Cortex of kidney (tissue), 1 donor: ENCODE measurements around the gene GRID2.

Source experiments
- DNase-seq: peaks from one replicate; lab custom pipeline; 2025; lab: John Stamatoyannopoulos, UW

GRID2 gene

DNA sequence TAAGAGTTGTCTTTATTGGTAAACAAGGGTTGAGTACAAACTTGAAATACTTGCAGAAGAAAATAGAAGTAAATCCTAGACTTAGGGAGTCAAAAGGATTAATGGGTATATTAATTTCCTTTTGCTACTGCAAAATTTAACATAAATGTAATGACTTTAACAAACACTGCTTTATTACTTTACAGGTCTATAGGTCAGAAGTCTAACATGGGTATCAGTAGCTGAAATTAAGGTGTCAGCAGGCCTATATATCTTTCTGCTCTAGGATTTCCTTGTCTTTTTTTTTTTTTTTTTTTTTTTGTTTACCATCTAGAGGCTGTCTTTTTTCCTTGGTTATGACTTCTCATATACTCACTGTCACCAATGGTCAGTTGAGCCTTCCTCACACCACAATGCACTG lies 220.4 kb downstream of the GRID2 start:
- DNase-seq, result no peak

DNA sequence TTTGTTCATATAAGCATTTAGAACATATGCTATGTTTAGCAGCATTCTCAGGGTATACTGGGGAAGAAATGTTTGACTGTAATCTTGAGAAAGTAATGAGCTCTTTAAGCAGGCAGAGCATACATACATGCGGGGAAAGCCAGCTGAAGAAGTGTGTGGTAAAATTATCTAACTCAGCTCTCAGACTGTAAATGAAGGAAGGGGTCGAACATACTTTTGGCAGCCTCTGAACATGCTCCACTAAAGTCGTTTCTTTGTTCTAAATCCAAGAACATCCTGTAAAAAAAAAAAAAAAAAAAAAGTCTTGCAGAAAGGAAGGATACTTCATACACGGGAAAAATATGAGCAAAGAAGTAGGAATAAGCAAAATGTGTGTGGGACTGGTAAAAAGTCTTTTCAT lies 224.8 kb downstream of the GRID2 start:
- no peak for DNase-seq

DNA sequence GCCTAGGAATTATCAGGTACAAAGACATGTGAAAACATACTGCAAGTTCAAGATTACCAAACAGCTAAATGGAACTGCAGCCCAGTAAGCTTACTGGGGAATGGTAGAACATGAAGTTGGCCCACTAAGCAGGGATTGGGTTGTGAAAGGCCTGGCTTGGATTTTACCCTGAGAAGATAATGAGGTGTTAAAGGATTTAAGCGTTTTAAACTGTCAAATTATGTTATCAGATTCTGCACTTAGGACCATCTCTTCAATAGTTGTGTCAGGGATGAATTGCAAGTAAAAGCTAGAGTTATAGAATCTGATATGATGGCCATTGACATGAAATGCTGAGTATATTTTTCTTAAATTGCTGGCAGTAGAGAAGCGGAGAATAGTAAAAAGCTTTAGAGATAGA lies 225.7 kb downstream of the GRID2 start:
- DNase-seq, result no peak

DNA sequence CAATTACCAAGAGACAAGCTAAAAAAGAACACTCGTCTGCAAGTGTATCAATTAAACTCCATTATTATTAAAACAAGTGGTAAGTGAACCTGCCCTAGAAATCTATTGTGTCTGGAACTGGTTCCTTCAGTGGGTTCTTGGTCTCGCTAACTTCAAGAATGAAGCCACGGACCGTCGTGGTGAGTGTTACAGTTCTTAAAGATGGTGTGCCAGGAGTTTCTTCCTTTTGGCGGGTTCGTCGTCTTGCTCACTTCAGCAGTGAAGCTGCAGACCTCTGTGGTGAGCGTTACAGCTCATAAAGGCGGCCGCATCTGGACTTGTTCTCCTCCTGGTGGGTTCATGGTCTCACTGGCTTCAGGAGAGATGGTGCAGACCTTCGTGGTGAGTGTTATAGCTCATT lies 231.8 kb downstream of the GRID2 start:
- no peak for DNase-seq

DNA sequence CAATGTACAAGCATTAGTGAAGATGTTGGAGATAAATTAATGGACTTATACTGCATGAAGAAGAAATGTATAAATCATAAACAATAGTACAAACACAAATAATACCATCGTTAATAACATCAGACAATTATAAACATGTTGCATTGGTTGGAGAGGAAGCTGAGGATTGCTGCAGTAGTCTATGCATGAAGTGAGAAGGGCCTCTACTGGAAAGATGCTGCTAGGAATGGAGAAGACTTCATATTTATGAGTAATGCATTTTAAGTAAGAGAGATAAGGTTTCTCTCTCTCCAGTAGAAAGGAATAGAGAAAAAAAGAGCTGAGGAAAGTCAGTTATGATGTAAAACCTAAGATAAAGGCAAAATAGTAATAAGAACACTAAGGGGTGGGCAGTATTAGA lies 247.8 kb downstream of the GRID2 start:
- no peak for DNase-seq

DNA sequence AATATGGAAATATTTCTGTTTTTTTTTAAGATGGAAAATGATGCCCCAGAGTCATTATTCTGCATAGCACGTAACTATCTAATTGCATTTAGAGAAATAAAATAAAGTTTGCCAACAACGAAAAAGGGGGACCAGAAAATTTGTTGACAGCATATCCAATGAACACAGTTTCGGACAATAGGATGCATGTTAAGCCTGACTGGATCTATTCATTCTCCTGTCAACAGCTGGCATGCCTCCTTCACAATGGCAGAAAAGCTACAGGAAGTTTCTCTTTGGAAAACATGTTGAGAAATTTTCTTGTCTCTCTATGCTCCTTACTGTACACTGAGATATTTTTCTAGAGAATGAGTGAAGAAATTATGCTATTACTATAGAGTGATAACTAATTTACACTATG lies 262.5 kb downstream of the GRID2 start:
- DNase-seq, result no peak

DNA sequence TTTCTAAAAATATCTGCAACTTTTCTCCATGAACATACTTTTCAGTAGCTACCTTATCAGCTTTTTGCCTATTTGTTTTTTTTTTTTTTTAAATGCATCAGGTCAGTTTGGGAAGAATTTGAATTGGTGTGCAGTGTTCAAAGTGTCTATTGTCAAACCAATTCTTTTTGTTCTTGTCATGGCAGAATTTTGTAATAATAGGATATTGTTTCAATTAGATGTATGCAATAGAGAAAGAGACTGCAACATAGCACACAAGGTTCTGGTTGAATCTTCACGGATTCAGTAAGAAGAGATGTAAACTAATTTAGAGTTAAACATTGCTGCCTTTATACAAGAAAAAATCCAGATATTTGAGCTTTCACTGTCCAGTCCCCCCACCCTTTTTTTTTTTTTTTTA lies 277.1 kb downstream of the GRID2 start:
- DNase-seq, result no peak

DNA sequence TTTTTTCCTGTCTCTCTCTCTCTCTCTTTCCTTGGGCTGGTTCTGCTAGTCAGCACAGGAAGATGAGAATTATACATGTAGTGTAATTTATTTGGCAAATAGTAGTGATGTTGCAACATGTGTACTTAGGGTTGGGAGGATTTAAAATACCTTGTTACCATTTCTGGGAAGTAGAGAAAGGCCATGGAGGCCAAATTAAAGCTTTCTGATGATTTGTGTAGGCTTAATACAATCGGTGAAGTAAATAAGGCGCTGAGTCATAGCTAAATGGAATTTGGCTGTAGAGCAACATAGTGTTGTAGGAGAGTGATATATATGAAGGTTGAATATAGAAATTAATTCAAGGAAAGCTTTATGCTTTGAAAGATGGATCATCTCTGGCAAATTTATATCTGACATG lies 295.3 kb downstream of the GRID2 start:
- no peak for DNase-seq

DNA sequence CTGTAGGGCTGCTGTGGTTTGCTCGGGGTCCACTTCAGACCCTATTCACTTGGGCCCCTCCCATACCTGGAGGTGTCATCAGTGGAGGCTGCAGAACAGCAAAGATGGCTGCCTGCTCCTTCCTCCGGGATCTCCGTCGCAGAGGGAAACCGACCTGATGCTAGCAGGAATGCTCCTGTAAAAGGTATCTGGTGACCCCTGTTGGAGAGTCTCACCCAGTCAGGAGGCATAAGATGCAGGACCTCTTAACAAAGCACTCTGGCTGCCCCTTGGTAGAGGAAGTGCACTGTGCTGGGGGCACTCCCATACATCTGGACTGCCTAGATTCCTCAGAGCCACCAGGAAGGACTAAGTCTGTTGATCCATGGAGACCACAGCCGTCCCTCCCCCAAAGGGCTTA lies 296.9 kb downstream of the GRID2 start:
- DNase-seq, result no peak

DNA sequence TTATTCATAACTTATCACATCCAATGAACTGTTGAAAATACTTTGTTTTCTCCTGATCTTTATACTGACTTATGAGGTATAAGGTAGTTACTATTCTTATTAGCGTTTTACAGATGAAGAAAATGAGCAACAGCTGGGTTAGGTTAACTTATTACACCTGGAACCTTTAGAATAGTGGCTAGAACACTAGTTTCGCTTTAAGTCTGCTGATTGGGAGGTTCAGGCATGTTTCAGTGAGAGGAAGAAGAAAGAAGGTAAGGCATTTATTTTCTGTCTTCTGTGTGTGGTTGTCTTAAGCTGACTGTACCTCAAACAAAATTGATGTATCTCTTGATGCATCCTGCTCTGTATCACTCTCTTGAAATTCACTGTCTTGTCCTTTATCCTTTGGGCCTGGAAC lies 302.5 kb downstream of the GRID2 start:
- no peak for DNase-seq

DNA sequence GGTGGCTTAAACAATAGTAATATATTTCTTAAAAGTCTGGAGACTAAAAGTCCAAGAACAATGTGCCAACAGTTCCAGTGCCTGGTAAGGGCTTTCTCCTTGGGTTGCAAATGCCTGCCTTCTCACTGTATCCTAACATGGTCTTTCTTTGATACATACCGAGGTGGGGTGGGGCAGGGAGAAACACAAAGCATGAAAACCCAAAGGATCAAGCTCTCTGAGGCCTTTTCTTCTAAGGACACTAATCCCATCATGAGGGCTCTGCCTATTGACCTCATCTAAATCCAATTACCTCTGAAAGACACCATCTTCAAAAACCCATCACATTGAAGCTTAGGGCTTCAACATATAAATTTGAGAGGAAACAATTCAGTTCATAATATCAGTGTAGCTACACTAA lies 311.3 kb downstream of the GRID2 start:
- DNase-seq, result no peak

DNA sequence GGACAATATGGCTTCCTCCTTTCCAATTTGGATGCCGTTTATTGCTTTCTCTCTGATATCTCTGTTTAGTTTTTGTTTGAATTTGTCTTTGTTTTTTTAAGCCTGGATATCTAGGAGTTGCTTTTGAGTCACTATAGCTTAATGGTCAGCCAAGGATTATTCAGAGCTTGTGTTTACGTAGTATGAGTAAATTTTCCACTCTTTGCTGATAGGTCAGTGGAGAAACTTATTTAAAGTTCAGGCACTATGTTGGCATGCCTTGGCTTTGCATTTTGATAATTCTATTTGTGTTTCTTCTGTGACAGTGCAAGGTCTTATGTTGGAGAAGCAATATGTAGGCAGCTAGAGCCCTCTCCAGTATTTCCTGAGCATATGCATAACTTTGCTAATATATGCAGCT lies 315.2 kb downstream of the GRID2 start:
- DNase-seq, result no peak

DNA sequence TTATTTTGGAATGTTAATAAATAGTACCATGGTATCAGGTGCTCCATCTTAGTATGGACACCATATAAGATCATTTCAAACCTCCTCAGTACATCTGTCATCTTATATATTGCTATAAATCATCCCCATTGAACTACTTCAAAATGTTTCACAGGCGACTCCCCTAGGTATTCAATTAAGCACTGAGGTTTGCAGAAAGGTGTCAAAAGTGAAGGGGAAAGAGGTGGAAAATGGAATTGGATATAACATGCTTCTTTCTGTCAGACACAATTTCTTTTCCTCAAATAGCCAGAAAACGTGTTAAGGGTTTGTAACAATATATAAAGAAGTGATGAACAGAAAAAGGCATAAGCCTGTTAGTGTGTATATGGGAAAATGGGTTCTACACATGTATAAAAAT lies 325.5 kb downstream of the GRID2 start:
- no peak for DNase-seq

DNA sequence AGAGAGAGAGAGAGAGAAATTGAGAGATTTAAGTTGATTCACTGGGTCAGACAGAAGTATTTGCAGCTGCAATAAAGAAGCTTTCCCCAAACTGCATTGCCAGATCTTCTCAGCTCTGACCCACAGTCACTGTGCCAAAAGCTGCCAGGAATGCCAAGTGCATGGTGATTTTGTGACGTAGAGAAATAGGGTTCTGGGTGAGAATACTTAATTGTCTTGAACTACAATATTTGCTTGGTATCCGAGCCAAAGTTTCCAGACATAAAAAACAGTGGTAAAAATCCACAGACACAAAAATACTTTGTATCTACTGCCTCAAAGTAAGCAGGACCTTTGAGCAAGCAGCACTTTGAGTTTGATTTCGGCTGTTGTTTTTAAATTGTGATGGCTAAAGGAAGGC lies 331.1 kb downstream of the GRID2 start:
- DNase-seq, result no peak

DNA sequence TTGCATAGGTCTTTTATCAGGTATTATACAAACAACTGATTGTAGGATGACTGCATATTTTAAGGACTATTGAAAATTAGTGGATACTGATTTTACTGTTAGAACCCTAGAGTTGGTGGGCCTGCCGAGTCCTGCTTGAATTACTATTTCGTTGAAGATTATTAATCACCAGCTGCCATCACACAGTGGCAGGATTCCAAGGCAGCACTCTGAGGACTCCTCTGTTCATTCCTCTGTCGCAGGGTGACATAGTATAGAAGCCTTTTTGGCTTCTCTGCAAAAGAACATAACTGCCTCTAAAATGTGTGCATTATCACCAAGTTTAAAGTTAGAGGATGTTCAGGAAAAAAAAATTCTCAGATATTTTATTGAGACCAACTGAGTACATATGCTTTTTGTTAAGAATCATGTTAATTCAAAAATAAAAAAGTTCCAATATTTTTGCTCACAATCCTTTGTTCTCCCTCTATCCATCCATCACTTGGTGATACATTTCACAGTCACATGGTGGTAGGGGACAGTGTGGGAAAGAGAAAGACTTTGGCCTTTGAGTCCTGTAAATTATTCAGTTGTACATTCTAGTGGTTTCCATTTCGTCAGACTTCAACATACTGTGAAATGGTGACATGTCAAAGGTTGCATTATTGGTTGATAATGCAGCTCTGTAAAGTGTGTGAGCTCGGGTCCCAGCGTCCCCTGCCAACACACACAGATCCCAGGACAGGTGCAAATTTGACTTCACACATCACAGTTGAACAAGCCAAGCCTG lies 332.5 kb downstream of the GRID2 start:
- no peak for DNase-seq

DNA sequence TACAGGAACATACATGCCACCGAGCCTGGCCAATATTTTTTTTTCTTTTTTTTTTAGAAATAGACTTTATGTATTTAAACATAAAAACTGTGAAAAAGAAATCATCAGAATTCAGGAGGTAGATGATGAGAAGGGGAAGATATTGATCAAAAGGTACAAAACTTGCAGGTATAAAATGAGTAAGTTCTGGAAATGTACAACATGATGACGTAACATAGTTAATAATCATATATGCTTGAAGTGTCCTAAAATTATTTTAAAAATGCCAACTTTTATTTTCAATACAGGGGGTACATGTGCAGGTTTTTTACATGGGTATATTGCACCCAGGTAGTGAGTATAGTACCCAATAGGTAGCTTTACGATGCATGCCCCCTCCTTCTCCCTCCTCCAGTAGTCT lies 337.6 kb downstream of the GRID2 start:
- no peak for DNase-seq

DNA sequence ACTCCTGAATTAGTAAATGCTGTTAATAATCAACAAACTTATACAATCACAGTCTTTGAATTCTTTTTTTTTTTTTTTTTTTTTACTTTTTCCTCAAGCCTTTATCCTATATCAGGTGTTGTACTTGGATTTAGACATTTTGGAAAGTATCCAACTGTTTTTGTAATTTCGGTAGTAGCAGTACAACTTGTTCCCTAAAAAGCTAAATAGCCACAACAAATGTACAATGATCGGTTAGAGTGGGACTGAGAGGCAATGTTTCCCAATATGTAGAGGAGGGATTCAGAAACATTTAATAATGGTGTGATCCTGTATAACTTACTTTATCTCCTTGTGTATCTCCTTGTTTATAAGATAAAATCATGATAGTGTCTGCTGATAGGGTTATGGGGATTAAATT lies 343.1 kb downstream of the GRID2 start:
- no peak for DNase-seq

DNA sequence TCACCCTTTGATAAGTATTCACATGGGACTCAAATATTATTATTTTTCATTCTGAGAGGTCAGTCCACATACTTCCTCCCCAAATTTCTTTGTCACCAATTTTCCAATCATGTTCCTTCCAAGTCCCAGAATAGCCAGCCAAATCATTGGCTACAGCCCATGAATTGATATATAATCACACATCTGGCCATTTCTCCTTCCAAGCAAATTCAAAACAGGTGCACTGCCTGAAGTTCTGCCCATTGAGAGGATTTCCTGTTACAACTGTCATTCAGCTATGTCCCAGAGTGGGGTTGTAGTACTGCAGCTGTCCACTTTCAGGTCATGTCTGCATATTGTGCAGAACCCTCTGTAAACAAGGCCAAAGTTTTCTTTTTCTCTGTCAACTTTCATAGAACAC lies 347.8 kb downstream of the GRID2 start:
- no peak for DNase-seq

DNA sequence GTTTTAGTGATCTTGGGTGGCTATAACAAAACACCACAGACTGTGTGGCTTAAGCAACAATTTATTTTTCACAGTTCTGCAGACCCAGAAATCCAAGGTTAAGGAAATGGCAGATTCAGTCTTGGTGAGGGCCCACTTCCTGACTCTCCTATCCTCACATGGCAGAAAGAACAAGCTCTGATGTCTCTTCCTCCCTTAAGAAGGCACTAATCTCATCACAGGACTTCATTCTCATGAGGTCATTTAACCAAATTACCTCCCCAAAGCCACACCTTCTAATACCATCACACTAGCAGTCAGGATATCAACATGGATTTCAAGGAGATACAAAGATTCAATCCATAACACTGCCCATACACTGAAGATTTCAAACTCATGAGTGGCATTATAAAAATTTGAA lies 350.3 kb downstream of the GRID2 start:
- no peak for DNase-seq

DNA sequence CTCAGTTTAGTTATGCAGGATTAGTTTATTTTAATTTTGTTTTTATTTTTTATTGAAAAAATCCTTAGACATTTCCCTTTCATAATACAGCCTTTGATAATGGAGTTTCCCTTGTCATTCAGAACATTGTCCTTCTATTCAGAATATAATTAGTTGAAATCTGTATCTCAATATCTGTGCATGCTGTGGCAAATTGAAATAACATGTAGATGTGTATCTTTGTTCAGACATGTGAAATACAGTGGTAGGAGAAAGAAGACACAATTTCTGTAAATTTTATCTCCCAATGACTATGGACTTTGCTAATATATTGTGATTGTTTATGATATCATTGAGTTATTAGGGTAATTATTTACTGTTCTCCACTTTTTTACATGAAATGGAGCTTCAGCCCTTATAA lies 353.9 kb downstream of the GRID2 start:
- DNase-seq, result no peak

DNA sequence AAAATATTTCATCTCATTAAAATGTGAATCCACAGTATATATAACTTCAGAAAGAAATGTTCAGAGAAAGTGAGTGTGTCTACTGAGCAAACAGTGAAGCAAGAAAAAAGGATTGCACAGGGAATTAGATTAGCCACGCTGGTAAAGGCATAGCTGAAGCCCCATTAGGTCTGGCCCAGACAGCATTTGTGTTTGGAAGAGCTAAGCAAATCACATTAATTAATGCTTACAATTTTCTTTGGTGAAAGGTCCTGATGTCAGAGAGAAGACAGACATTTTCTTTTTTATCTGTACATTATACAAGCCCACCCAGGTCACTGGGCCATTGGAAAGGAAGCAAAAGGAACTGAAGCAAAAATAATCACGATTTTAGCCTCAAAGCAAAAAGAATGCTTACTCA lies 354.6 kb downstream of the GRID2 start:
- DNase-seq, result no peak

DNA sequence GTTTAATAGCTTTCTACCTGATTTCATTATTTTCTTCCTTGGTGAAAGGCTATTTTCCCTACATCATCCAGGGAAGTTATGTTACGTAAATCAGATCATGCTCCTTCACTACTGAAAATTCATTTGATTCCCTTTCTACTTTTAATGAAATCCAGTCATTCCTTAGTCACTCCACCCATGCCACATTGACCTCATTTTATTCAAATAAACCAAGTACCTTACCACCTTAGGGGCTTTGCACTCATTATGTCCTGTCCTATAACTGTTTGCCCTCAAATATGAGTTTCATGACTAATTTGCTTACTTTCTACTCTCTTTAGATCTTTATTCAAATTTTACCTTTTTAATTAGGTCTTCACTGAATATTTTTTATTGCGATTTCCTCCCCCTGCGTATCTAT lies 374.0 kb downstream of the GRID2 start:
- no peak for DNase-seq

DNA sequence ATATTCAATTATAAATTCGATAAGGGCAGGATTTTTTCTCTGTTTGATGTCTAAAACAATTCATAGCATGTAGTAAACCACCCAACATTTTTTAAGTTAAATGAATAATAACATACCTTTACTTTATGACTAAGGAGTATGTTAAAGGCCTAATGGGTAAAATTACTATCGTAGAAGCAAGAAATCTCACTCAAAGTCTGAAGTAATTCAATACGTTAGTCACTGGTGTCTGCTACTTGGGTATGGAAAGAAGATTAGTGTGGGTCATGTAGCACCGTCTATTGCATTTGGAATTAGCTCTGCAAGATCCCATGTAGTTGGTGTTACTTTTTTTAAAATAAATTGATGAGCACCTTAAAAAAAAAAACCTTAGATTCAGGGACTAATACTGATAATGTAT lies 374.5 kb downstream of the GRID2 start:
- no peak for DNase-seq

DNA sequence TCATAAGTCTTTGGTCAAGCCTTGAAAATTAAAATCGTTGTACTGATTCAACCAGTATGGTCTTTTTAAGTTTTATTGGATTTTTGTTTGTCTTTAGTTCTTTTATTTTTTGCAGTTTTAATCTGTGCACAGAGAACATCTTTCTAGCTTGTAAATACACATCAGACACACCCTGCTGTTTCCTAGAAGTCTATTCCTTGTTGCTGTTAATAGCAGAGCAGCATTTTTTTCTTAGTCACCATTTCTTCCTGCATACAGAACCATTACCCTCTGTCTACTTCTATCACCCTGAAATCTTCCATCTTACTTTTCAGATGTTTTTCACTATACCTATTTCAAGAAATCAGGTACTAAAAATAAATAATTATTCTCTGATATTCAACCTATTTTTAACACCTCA lies 375.4 kb downstream of the GRID2 start:
- no peak for DNase-seq

DNA sequence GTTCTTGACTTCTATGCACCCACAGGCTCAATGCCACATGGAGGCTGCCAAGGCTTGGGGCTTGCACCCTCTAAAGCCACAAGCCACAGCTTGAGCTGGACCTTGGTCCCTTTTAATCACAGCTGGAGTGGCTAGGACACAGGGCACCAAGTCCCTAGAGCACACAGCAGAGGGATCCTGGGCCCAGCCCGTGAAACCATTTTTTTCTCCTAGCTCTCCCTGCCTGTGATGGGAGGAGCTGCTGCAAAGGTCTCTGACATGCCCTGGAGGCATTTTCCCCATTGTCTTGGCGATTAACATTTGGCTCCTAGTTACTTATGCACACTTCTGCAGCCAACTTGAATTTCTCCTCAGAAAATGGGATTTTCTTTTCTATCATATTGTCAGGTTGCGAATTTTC lies 410.9 kb downstream of the GRID2 start:
- no peak for DNase-seq
